GM12865 (cell line): ENCODE measurements around the gene MTIF3.
A peak's percentile ranks its signal among the peaks of the same experiment; 100 is the strongest.

Experiments used
- DNase-seq: peaks from one replicate; pipeline ENCODE4 v3.0.0; 2010; ENCODE audit warnings: low read depth
- H3K4me3 ChIP-seq: 2 replicates; pipeline ENCODE4 v1.5.1; 2011; ENCODE audit warnings: mild to moderate bottlenecking, low read depth, low read length, control low read depth
- TF ChIP-seq, protein P1 (sequence below): IDR thresholded peaks from 2 replicates; pipeline ENCODE4 v1.5.1; 2011; ENCODE audit warnings: low read length, control low read depth, low read depth, inconsistent platforms; ENCODE audit not compliant: insufficient read depth; ENCODE audit errors: missing control alignments

Gene MTIF3

DNA sequence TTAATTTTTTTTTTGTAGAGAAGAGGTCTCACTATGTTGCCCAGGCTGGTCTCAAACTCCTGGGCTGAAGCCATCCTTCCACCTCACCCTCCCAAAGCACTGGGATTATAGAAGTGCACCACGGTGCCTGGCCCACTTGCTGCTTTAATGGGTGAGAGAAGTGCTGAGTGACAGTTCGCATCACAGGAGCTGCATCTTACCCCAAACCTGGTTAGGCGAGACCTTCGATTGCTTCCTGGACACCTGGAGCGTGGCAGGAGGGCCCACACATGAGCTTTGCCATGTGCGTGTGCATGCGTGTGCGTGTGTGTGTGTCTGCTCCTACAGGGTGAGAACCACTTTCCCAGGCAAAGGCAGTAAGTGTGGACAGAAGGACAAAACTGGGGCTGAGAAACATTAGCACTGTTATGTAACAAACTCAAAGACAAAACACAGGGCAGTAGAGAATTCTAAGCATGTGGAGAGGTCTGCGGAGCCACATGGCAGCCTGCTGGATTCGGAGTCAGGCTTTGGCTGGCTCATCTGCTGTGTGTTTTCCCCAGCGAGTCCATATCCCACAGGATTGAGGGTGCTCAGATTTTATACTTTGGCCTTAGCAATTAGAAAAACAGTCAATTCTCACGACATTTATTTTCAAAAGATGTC is 11.7 kb upstream of the MTIF3 start:
- TF ChIP-seq, protein P1, sequence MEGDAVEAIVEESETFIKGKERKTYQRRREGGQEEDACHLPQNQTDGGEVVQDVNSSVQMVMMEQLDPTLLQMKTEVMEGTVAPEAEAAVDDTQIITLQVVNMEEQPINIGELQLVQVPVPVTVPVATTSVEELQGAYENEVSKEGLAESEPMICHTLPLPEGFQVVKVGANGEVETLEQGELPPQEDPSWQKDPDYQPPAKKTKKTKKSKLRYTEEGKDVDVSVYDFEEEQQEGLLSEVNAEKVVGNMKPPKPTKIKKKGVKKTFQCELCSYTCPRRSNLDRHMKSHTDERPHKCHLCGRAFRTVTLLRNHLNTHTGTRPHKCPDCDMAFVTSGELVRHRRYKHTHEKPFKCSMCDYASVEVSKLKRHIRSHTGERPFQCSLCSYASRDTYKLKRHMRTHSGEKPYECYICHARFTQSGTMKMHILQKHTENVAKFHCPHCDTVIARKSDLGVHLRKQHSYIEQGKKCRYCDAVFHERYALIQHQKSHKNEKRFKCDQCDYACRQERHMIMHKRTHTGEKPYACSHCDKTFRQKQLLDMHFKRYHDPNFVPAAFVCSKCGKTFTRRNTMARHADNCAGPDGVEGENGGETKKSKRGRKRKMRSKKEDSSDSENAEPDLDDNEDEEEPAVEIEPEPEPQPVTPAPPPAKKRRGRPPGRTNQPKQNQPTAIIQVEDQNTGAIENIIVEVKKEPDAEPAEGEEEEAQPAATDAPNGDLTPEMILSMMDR = no peak
- DNase-seq = no peak
- H3K4me3 ChIP-seq = no peak overlapping the region

DNA sequence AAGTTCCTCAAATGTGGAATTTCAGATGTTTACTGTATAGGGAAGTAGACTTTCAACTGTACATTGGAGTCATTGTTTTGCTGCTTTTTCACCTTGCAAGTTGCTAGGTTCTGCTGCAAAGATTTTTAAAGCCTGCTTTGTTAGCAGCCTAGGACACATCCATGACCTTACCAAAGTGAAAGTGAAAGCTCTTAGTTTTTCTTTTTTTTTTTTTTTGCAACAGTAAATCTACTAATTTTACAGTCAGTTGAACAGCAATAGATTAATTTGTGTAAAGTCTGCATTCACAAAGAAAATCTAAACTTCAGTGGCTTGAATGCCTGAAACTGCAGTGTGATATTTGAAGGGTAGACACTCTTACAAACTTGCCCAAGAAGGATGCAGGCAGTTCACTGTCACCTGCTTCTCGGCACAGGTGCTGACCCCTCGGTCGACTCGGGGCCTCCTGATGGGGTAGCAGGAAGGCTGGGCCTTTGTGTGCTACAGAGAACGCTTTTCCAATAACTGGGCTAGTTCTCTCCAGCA is 5.0 kb upstream of the MTIF3 start:
- H3K4me3 ChIP-seq = peak overlapping the region; percentile 48
- peak; percentile 21 for DNase-seq
- TF ChIP-seq, protein P1 = no peak

- TF ChIP-seq, protein P1 = no peak
- no peak for DNase-seq
- H3K4me3 ChIP-seq = peak overlapping the region; percentile 99
Measured at GRCh38 chr13:27450921-27451471, 632 bp upstream of the MTIF3 start.

DNA sequence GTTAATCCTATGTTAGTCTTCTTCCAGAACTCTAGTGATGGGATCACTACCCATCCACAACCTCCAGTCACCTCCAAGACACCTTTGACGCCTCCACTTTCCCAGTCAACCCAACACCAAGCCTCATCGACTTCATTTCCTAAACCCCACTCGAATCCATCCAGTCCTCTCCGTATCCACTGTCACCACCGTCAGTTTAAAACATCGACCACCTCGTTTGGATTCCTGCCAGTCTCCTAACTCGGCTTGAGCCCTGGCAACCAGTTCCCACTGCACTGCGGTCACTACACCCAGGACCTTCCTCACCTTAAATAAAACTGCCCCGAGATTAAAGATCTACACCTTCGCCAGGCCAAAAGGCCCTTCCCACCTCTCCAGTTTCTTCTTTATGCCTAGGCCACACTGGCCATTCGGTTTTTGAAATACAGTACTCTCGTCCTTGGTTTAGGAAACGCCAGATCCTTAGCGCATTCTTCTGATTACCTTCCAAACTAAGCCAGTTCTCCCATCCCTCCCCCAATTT is 1.2 kb downstream of the MTIF3 start:
- TF ChIP-seq, protein P1 = no peak
- peak overlapping the region; percentile 99 for H3K4me3 ChIP-seq
- DNase-seq = no peak

DNA sequence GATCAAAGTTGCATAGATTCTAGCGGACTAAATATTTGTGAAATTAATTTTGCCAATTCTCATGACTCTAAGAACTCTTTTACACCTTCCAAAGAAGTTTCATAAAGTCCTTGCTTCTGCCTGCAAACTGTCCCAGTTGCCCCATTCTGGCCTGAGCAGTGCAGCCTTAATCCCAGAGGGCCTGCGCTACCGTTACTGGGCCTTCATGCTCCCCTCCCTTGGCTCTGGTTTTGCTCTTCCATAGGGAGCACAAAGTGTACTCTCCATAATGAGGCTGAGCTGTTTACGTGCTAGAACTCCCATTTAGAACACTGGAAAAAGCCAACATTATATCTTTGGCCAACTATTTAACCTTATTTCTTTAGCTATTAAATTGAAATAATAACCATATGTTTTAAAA is 2.1 kb downstream of the MTIF3 start:
- H3K4me3 ChIP-seq = no peak overlapping the region
- DNase-seq = no peak

DNA sequence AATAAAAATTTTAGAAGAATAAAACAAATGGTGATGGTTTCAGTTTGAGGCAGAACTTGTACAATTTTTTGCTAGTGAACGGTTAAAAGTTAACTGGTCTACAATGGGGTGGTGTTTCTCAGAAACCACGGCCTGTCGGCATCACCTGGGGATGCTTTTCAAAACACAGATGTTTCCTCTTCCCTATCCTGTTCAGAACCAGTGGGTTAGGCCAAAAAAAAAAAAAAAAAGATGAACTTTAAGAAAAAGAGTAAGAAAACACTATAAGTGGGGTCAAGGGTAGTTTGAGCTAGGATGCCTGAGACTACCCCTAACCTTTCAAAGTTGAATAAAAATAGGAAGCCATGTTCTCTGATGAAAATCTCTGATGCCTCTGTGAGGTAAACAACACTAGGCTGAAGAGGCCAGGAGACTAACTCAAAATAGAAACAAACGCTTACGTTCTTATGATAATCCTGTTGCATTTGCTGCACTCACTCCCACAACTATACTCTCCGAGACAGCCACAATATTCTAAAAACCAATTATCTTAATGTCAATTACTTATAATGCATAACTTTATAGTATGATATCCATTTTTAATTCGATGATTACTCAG is 3.3 kb downstream of the MTIF3 start:
- H3K4me3 ChIP-seq = peak overlapping the region; percentile 15
- DNase-seq = peak; percentile 40
- TF ChIP-seq, protein P1 = no peak

More for the DNA sequence above, 2.1 kb downstream of the MTIF3 start:
- TF ChIP-seq, protein P1 = no peak
